Stimulated activated naive CD8-positive, alpha-beta T cell treated with anti-CD3 and anti-CD28 coated beads, Interleukin-15, amount 100 ng/mL, for 72 hours (primary cell): ENCODE results near the gene WSB1.

Experiments
- ATAC-seq: fragments of 150-1000 bp; cut with Tn5 transposase; 2 replicates; pipeline ENCODE4 v1.10.0; 2021; ENCODE audit warnings: mild to moderate bottlenecking, moderate library complexity
- DNase-seq, 2 donors: peaks; one replicate each; pipeline ENCODE4 v3.0.0; 2021 to 2022
- H3K27ac Mint-ChIP-seq, 2 donors: one replicate each; pipeline ENCODE4 v1.8.0; 2022; ENCODE audit warnings: mild to moderate bottlenecking in 2 of 2, mixed read lengths in 2 of 2, moderate library complexity in 2 of 2
- H3K27me3 Mint-ChIP-seq: one replicate; pipeline ENCODE4 v1.8.0; 2022; ENCODE audit warnings: mixed read lengths
- H3K4me1 Mint-ChIP-seq: one replicate; pipeline ENCODE4 v1.8.0; 2022; ENCODE audit warnings: mild to moderate bottlenecking, mixed read lengths
- H3K4me3 Mint-ChIP-seq, 2 donors: one replicate each; pipeline ENCODE4 v1.8.0; 2022; ENCODE audit warnings: mild to moderate bottlenecking in 2 of 2, mixed read lengths in 2 of 2, moderate library complexity in 1 of 2
- H3K9me3 Mint-ChIP-seq, 2 donors: one replicate each; pipeline ENCODE4 v1.8.0; 2022; ENCODE audit warnings: mixed read lengths in 2 of 2

The WSB1 gene

GRCh38 chr17:27293359-27293897 is 486 bp upstream of the WSB1 start:
- Mint-ChIP-seq H3K4me3 (peak overlapping the region; percentile 87 to 99), H3K9me3 (no peaks in the 10 kb centered on the region), H3K27ac (peak overlapping the region; percentile 98), H3K4me1 (peaks cover 38% of the 10 kb centered on the region), H3K27me3 (no peaks in the 10 kb centered on the region)
- DNase-seq: peak in 1 of 2 donors; percentile 23
- no peak for ATAC-seq

GRCh38 chr17:27294689-27295630 is 1.0 kb downstream of the WSB1 start:
- DNase-seq (peak; percentile 33 to 39), ATAC-seq (peak; percentile 60)
- Mint-ChIP-seq H3K4me3 (peak overlapping the region; percentile 87 to 99), H3K4me1 (peaks cover 51% of the 10 kb centered on the region), H3K9me3 (no peaks in the 10 kb centered on the region), H3K27me3 (no peaks in the 10 kb centered on the region), H3K27ac (peak overlapping the region; percentile 98)

- Mint-ChIP-seq H3K4me3 (peak overlapping the region; percentile 87 to 99), H3K27me3 (no peaks in the 10 kb centered on the region), H3K4me1 (peaks cover 53% of the 10 kb centered on the region), H3K9me3 (no peaks in the 10 kb centered on the region), H3K27ac (peak overlapping the region; percentile 85 to 94)
- no peak for DNase-seq
- ATAC-seq: no peak
Measured at GRCh38 chr17:27295945-27296344, 2.0 kb downstream of the WSB1 start.

- Mint-ChIP-seq H3K4me3 (peak overlapping the region; percentile 87 to 99), H3K27me3 (no peaks in the 10 kb centered on the region), H3K9me3 (no peaks in the 10 kb centered on the region), H3K27ac (peak overlapping the region; percentile 48 to 85), H3K4me1 (peaks cover 58% of the 10 kb centered on the region)
- DNase-seq (no peak), ATAC-seq (no peak)
Measured at GRCh38 chr17:27296428-27296979, 2.6 kb downstream of the WSB1 start.

GRCh38 chr17:27299384-27300049 is 5.6 kb downstream of the WSB1 start:
- Mint-ChIP-seq H3K27ac (peak overlapping the region in 1 of 2 donors; percentile 60), H3K4me3 (peak overlapping the region; percentile 30 to 53), H3K27me3 (no peaks in the 10 kb centered on the region), H3K4me1 (peaks cover 56% of the 10 kb centered on the region), H3K9me3 (no peaks in the 10 kb centered on the region)
- DNase-seq: no peak
- ATAC-seq: peak; percentile 55

GRCh38 chr17:27303734-27304133 is 9.8 kb downstream of the WSB1 start:
- Mint-ChIP-seq H3K4me1 (peaks cover 28% of the 10 kb centered on the region), H3K9me3 (no peaks in the 10 kb centered on the region), H3K27ac (no peak overlapping the region), H3K27me3 (no peaks in the 10 kb centered on the region), H3K4me3 (no peak overlapping the region)
- ATAC-seq (no peak), DNase-seq (no peak)

- peaks cover 9% of the 10 kb centered on the region for H3K4me1 Mint-ChIP-seq
- H3K27me3 Mint-ChIP-seq: no peaks in the 10 kb centered on the region
- ATAC-seq (no peak), DNase-seq (no peak)
- H3K4me3 Mint-ChIP-seq: no peak overlapping the region
- peak overlapping the region in 1 of 2 donors; percentile 59 for H3K27ac Mint-ChIP-seq
- H3K9me3 Mint-ChIP-seq: no peaks in the 10 kb centered on the region
Measured at GRCh38 chr17:27306276-27306835, 12.4 kb downstream of the WSB1 start.

GRCh38 chr17:27310565-27311110 is 16.7 kb downstream of the WSB1 start:
- no peaks in the 10 kb centered on the region for H3K4me1 Mint-ChIP-seq
- no peaks in the 10 kb centered on the region for H3K9me3 Mint-ChIP-seq
- ATAC-seq (no peak), DNase-seq (no peak)
- no peaks in the 10 kb centered on the region for H3K27me3 Mint-ChIP-seq
- no peak overlapping the region for H3K4me3 Mint-ChIP-seq
- H3K27ac Mint-ChIP-seq: peak overlapping the region; percentile 3 to 19

GRCh38 chr17:27313301-27313700 is 19.4 kb downstream of the WSB1 start:
- no peak overlapping the region for H3K4me3 Mint-ChIP-seq
- H3K27me3 Mint-ChIP-seq: no peaks in the 10 kb centered on the region
- ATAC-seq (no peak), DNase-seq (no peak)
- no peak overlapping the region for H3K27ac Mint-ChIP-seq
- no peaks in the 10 kb centered on the region for H3K4me1 Mint-ChIP-seq
- no peaks in the 10 kb centered on the region for H3K9me3 Mint-ChIP-seq

GRCh38 chr17:27315322-27315721 is 21.4 kb downstream of the WSB1 start:
- DNase-seq: no peak
- Mint-ChIP-seq H3K9me3 (no peaks in the 10 kb centered on the region), H3K4me1 (no peaks in the 10 kb centered on the region), H3K27me3 (no peaks in the 10 kb centered on the region), H3K4me3 (no peak overlapping the region), H3K27ac (no peak overlapping the region)
- no peak for ATAC-seq

- DNase-seq (no peak), ATAC-seq (no peak)
- H3K9me3 Mint-ChIP-seq: no peaks in the 10 kb centered on the region
- H3K4me1 Mint-ChIP-seq: no peaks in the 10 kb centered on the region
- H3K27ac Mint-ChIP-seq: no peak overlapping the region
- no peaks in the 10 kb centered on the region for H3K27me3 Mint-ChIP-seq
- no peak overlapping the region for H3K4me3 Mint-ChIP-seq
Measured at GRCh38 chr17:27315796-27316465, 22.0 kb downstream of the WSB1 start.

- Mint-ChIP-seq H3K4me1 (no peaks in the 10 kb centered on the region), H3K27me3 (no peaks in the 10 kb centered on the region), H3K4me3 (no peak overlapping the region), H3K27ac (no peak overlapping the region), H3K9me3 (no peaks in the 10 kb centered on the region)
- DNase-seq (no peak), ATAC-seq (no peak)
Measured at GRCh38 chr17:27318228-27318627, 24.3 kb downstream of the WSB1 start.

- Mint-ChIP-seq H3K27me3 (no peaks in the 10 kb centered on the region), H3K9me3 (no peaks in the 10 kb centered on the region), H3K4me1 (no peaks in the 10 kb centered on the region), H3K4me3 (no peak overlapping the region), H3K27ac (no peak overlapping the region)
- DNase-seq (no peak), ATAC-seq (no peak)
Measured at GRCh38 chr17:27318633-27319032, 24.7 kb downstream of the WSB1 start.

- Mint-ChIP-seq H3K4me1 (no peaks in the 10 kb centered on the region), H3K4me3 (no peak overlapping the region), H3K9me3 (no peaks in the 10 kb centered on the region), H3K27me3 (no peaks in the 10 kb centered on the region), H3K27ac (peak overlapping the region; percentile 31 to 66)
- DNase-seq (no peak), ATAC-seq (no peak)
Measured at GRCh38 chr17:27319541-27320221, 25.8 kb downstream of the WSB1 start.
